ENCODE data around the gene GATAD2B.
A peak's percentile ranks its signal among the peaks of the same experiment; 100 is the strongest.

DNA sequence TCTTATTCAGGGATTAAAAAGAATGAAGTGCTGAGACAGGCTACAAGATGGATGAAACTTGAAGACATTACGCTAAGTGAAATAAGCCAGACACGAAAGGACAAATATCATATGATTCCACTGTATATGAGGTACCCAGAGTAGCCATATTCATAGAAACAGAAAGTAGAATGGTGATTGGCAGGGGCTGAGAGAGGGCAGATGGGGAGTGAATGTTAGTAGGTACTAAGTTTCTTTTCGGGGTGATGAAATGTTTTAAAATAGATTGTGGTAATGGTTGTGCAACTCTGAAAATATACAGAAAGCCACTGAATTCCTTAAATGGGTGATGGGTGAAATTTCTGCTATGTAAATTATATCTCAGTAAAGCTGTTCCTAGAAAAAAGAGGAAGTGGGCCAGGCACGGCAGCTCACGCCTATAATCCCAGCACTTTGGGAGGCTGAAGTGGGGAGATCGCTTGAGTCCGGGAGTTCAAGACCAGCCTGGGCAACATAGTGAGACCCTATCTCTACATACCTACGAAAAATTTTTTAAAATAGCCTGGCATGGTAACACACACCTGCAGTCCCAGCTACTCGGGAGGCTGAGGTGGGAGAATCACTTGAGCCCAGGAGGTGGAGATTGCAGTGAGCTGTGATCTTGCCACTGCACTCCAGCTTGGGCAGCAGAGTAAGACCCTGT, 131.7 kb downstream of the GATAD2B start:
- TF ChIP-seq POLR2A (IDR thresholded peaks at IDR 0.05; ENCODE audit: low read depth, low read length) (0 out of 2 replicates have a peak, but pooled peaks have one; percentile 42), POLR2AphosphoS5 (IDR thresholded peaks at IDR 0.05; ENCODE audit: low read depth, low read length) (no peak)
